H9 (cell line): Measurements from ENCODE around the gene NT5DC3. TPM values are rescaled to one million over a fixed set of nuclear protein-coding genes. Genes with fewer than 3 reads are reported as not detected.

ENCODE experiments used
- DNase-seq: peaks from one replicate; pipeline ENCODE4 v3.0.0-alpha.2; 2017
- H2AFZ ChIP-seq: one replicate; pipeline ENCODE4 v1.6.1; 2013; ENCODE audit warnings: mild to moderate bottlenecking, low read length, control low read depth, moderate library complexity
- H2AK5ac ChIP-seq: 2 replicates; pipeline ENCODE4 v1.6.1; 2013; ENCODE audit warnings: low read length, control low read depth, mixed read lengths; ENCODE audit not compliant: insufficient read length
- H2BK120ac ChIP-seq: one replicate; pipeline ENCODE4 v1.6.1; 2013; ENCODE audit warnings: low read depth, mild to moderate bottlenecking, low read length, control low read depth, inconsistent platforms; ENCODE audit not compliant: poor library complexity, severe bottlenecking
- H2BK12ac ChIP-seq: 2 replicates; pipeline ENCODE4 v1.6.1; 2013; ENCODE audit warnings: low read length, control low read depth, mixed read lengths, low read depth; ENCODE audit not compliant: insufficient read length
- H2BK15ac ChIP-seq: 2 replicates; pipeline ENCODE4 v1.6.1; 2013; ENCODE audit warnings: low read depth, low read length, control low read depth
- H2BK20ac ChIP-seq: one replicate; pipeline ENCODE4 v1.6.1; 2013; ENCODE audit warnings: low read depth, mild to moderate bottlenecking, low read length, control low read depth, inconsistent platforms; ENCODE audit not compliant: poor library complexity, severe bottlenecking
- H2BK5ac ChIP-seq: 2 replicates; pipeline ENCODE4 v1.6.1; 2013; ENCODE audit warnings: low read length, control low read depth, mixed read lengths; ENCODE audit not compliant: insufficient read length
- H3K14ac ChIP-seq: 2 replicates; pipeline ENCODE4 v1.6.1; 2013; ENCODE audit warnings: low read length, control low read depth; ENCODE audit not compliant: insufficient read depth
- H3K18ac ChIP-seq: 2 replicates; pipeline ENCODE4 v1.6.1; 2013; ENCODE audit warnings: low read depth, mild to moderate bottlenecking, mixed read lengths, low read length, control low read depth; ENCODE audit not compliant: insufficient read length
- H3K23ac ChIP-seq: 2 replicates; pipeline ENCODE4 v1.6.1; 2013; ENCODE audit warnings: low read length, control low read depth, mixed read lengths, low read depth; ENCODE audit not compliant: insufficient read length
- H3K23me2 ChIP-seq: 2 replicates; pipeline ENCODE4 v1.6.1; 2013; ENCODE audit warnings: low read depth, mild to moderate bottlenecking, mixed read lengths, low read length, control low read depth; ENCODE audit not compliant: insufficient read length, poor library complexity, severe bottlenecking
- H3K27ac ChIP-seq: 2 replicates; pipeline ENCODE4 v1.5.1; 2013; ENCODE audit warnings: low read length, control low read depth, mixed read lengths, low read depth; ENCODE audit not compliant: insufficient read length
- H3K27me3 ChIP-seq: 2 replicates; pipeline ENCODE4 v1.6.1; 2013; ENCODE audit warnings: low read length, control low read depth, inconsistent platforms; ENCODE audit not compliant: insufficient read depth
- H3K4ac ChIP-seq: 2 replicates; pipeline ENCODE4 v1.6.1; 2013; ENCODE audit warnings: low read depth, mild to moderate bottlenecking, control low read depth, inconsistent platforms, low read length, moderate library complexity
- H3K4me1 ChIP-seq: 2 replicates; pipeline ENCODE4 v1.6.1; 2013; ENCODE audit warnings: low read length, control low read depth, inconsistent platforms; ENCODE audit not compliant: insufficient read depth
- H3K4me2 ChIP-seq: 2 replicates; pipeline ENCODE4 v1.6.1; 2013; ENCODE audit warnings: low read length, control low read depth, mixed read lengths; ENCODE audit not compliant: insufficient read length, insufficient read depth
- H3K56ac ChIP-seq: 2 replicates; pipeline ENCODE4 v1.6.1; 2013; ENCODE audit warnings: low read depth, mild to moderate bottlenecking, mixed read lengths, low read length, control low read depth; ENCODE audit not compliant: insufficient read length
- H3K79me1 ChIP-seq: 2 replicates; pipeline ENCODE4 v1.6.1; 2013; ENCODE audit warnings: low read depth, mild to moderate bottlenecking, moderate library complexity, low read length, control low read depth, inconsistent platforms; ENCODE audit not compliant: insufficient read depth, poor library complexity, severe bottlenecking
- H3K79me2 ChIP-seq: 2 replicates; pipeline ENCODE4 v1.6.1; 2013; ENCODE audit warnings: low read length, control low read depth, inconsistent platforms; ENCODE audit not compliant: insufficient read depth
- H3K9ac ChIP-seq: 2 replicates; pipeline ENCODE4 v1.6.1; 2013; ENCODE audit warnings: low read length, control low read depth, mixed read lengths; ENCODE audit not compliant: insufficient read length; ENCODE audit errors: extremely low read depth
- H3K9me3 ChIP-seq: one replicate; pipeline ENCODE4 v1.6.1; 2013; ENCODE audit warnings: low read depth, low read length, inconsistent platforms; ENCODE audit not compliant: control insufficient read depth
- H3T11ph ChIP-seq: one replicate; pipeline ENCODE4 v1.6.1; 2013; ENCODE audit warnings: mild to moderate bottlenecking, low read length, control low read depth, inconsistent platforms
- H4K20me1 ChIP-seq: one replicate; pipeline ENCODE4 v1.6.1; 2013; ENCODE audit not compliant: control insufficient read depth, insufficient read length, insufficient read depth
- H4K5ac ChIP-seq: 2 replicates; pipeline ENCODE4 v1.6.1; 2013; ENCODE audit warnings: low read depth, mild to moderate bottlenecking, mixed read lengths, low read length, control low read depth; ENCODE audit not compliant: insufficient read length
- H4K8ac ChIP-seq: replicated peaks from 2 replicates; pipeline ENCODE4 v1.6.1; 2013; ENCODE audit warnings: low read length, control low read depth, mixed read lengths, low read depth; ENCODE audit not compliant: insufficient read length
- H4K91ac ChIP-seq: 2 replicates; pipeline ENCODE4 v1.6.1; 2013; ENCODE audit warnings: low read depth, mild to moderate bottlenecking, moderate library complexity, mixed read lengths, low read length, control low read depth; ENCODE audit not compliant: insufficient read length
- H3K27ac Mint-ChIP-seq, 3 experiments: 2 replicates in 2 of 3; 3 replicates in 1 of 3; pipeline ENCODE4 v1.8.0; 2020 to 2021; ENCODE audit warnings: mixed read lengths in 3 of 3, mild to moderate bottlenecking in 1 of 3, moderate library complexity in 1 of 3
- H3K27me3 Mint-ChIP-seq: 2 replicates; pipeline ENCODE4 v1.8.0; 2021; ENCODE audit warnings: low read depth, mild to moderate bottlenecking, moderate library complexity, mixed read lengths
- H3K36me3 Mint-ChIP-seq, 3 experiments: 2 replicates in 2 of 3; 3 replicates in 1 of 3; pipeline ENCODE4 v1.8.0; 2020 to 2021; ENCODE audit warnings: low read depth in 3 of 3, mixed read lengths in 3 of 3; ENCODE audit not compliant: insufficient read depth in 1 of 3
- H3K4me1 Mint-ChIP-seq, 2 experiments: 2 replicates each; pipeline ENCODE4 v1.8.0; 2020; ENCODE audit warnings: mixed read lengths in 2 of 2
- H3K4me3 Mint-ChIP-seq, 2 experiments: 2 replicates in 1 of 2; 3 replicates in 1 of 2; pipeline ENCODE4 v1.8.0; 2020 to 2021; ENCODE audit warnings: mild to moderate bottlenecking in 2 of 2, mixed read lengths in 2 of 2, moderate library complexity in 1 of 2
- H3K9me3 Mint-ChIP-seq, 2 experiments: 2 replicates in 1 of 2; 3 replicates in 1 of 2; pipeline ENCODE4 v1.8.0; 2020; ENCODE audit warnings: mild to moderate bottlenecking in 2 of 2, mixed read lengths in 2 of 2, moderate library complexity in 1 of 2
- CTCF ChIP-seq: fragments of 200-600 bp; sonication (generic); conservative IDR thresholded peaks from 3 replicates; pipeline ENCODE4 v1.8.0; 2021; ENCODE audit warnings: antibody characterized with exemption, mild to moderate bottlenecking
- WGBS: extraction: QIAGEN DNeasy Blood & Tissue Kit; methylation state at CpG from one replicate; pipeline ENCODE4 v1.1.7; 2013; ENCODE audit warnings: missing lambda C conversion rate, low lambda C conversion rate, mixed read lengths; ENCODE audit not compliant: insufficient read length; ENCODE audit errors: extremely low coverage; 5-methylcytosine and 5-hydroxymethylcytosine counted together
- total RNA-seq: library from RNA; stranded (reverse); gene quantifications from 2 replicates; pipeline ENCODE4 v1.2.1, GENCODE V29; 2021

NT5DC3 gene
- total RNA-seq, 1 experiment from 2014 or later, result 13.6 TPM

- H2BK120ac ChIP-seq, result no peak overlapping the region
- H3K14ac ChIP-seq, result no peak overlapping the region
- no peaks in the 10 kb centered on the region for H3K23me2 ChIP-seq
- Mint-ChIP-seq H3K9me3 (no peaks in the 10 kb centered on the region), H3K4me3 (no peak overlapping the region), H3K27ac (no peak overlapping the region), H3K4me1 (0 out of 4 replicates have a peak, but pooled peaks cover 0 to 4% of the 10 kb centered on the region in 2 experiments), H3K36me3 (peaks cover 2 to 30% (median 14%) of the 10 kb centered on the region in 3 experiments; a peak in 5 of 7 replicates), H3K27me3 (no peaks in the 10 kb centered on the region)
- no peaks in the 10 kb centered on the region for H3K27me3 ChIP-seq
- no peak overlapping the region for H3K56ac ChIP-seq
- no peak overlapping the region for H2BK5ac ChIP-seq
- H2BK15ac ChIP-seq, result no peak overlapping the region
- H3K9ac ChIP-seq, result no peak overlapping the region
- H3K79me2 ChIP-seq, result no peaks in the 10 kb centered on the region
- no peak overlapping the region for H3K18ac ChIP-seq
- no peak overlapping the region for H4K91ac ChIP-seq
- H3K4me1 ChIP-seq, result no peaks in the 10 kb centered on the region
- no peak for TF ChIP-seq CTCF
- no peak overlapping the region for H3K23ac ChIP-seq
- H3K27ac ChIP-seq, result no peak overlapping the region
- H2AK5ac ChIP-seq, result no peak overlapping the region
- no peaks in the 10 kb centered on the region for H3K9me3 ChIP-seq
- no peak for DNase-seq
- H3K79me1 ChIP-seq, result no peaks in the 10 kb centered on the region
- WGBS, result no CpG with 5 or more reads among the region's 3 CpGs
- no peak overlapping the region for H2BK20ac ChIP-seq
- no peak overlapping the region for H3K4ac ChIP-seq
- no peak overlapping the region for H4K5ac ChIP-seq
- no peak overlapping the region for H3T11ph ChIP-seq
- no peak overlapping the region for H2AFZ ChIP-seq
- H3K4me2 ChIP-seq, result no peak overlapping the region
- H2BK12ac ChIP-seq, result no peak overlapping the region
- no peaks in the 10 kb centered on the region for H4K20me1 ChIP-seq
- H4K8ac ChIP-seq, result no peak overlapping the region
Observed at GRCh38 chr12:103814436-103814835, 26.6 kb downstream of the NT5DC3 start.
